Measurements from ENCODE around the gene HOXC10. TPM values are rescaled to one million over a fixed set of nuclear protein-coding genes. Genes with fewer than 3 reads are reported as not detected.

The HOXC10 gene
- total and polyA plus RNA-seq, 2 donors (not counting 3 experiments of a cell fraction or from before 2014, with no cell fraction given) = 0.18 TPM; not detected in 1

DNA sequence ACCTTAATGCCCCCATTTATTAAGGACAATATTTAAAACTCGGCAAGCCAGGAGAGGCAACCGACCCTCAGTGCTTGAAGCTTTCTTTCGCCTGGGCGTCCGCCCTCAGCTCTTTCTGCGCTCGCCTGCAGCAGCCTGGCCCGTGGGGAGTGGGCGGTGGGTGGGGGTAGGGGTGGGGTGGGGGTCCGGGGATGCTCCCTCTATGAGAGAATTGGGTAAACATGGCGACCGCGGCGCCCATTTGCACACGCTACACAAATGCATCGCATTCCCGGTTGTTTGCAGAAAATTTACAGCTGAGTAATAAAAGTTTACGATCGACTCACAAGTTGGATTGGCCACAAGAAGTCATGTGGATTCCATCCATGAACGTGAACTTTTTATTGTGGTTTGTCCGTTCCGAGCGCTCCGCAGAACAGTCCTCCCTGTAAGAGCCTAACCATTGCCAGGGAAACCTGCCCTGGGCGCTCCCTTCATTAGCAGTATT, 31.6 kb downstream of the HOXC10 start:
- no peaks in the 10 kb centered on the region for H3K36me3 ChIP-seq (ENCODE audit: control insufficient read depth in 2 of 2, extremely low read depth in 1 of 2, insufficient read depth in 2 of 2, low read length in 2 of 2)
- dilution Hi-C loops (cut with MboI; ENCODE audit: extremely low pct_ligation_motif_present, low sequenced_read_pairs) = no loop called here
- peaks cover 81 to 91% of the 10 kb centered on the region in 2 experiments for H3K27me3 ChIP-seq (ENCODE audit: control insufficient read depth in 2 of 2, insufficient read depth in 2 of 2, low read length in 2 of 2)
- FAIRE-seq = no peak
- H3K27ac ChIP-seq (ENCODE audit: insufficient read depth, low read depth, low read length) = no peak overlapping the region
- H3K4me1 ChIP-seq (ENCODE audit: control insufficient read depth, extremely low read depth, insufficient read depth, low read length) = peaks cover 3% of the 10 kb centered on the region
- H2AFZ ChIP-seq (ENCODE audit: low read depth, low read length) = no peak overlapping the region
- no peaks in the 10 kb centered on the region for H4K20me1 ChIP-seq (replicated peaks; ENCODE audit: control insufficient read depth, extremely low read depth, insufficient read depth, low read length)
- no peaks in the 10 kb centered on the region for H3K79me2 ChIP-seq (ENCODE audit: control insufficient read depth, insufficient read depth, low read length)
- TF ChIP-seq POLR2AphosphoS5 (IDR thresholded peaks at IDR 0.05; ENCODE audit: insufficient read depth, low read depth, low read length) (no peak), FOS (IDR thresholded peaks at IDR 0.05; ENCODE audit: borderline replicate concordance, insufficient read depth, low read length) (no peak), POLR2A (IDR thresholded peaks at IDR 0.05; ENCODE audit: low read depth, low read length) (no peak), JUN (IDR thresholded peaks at IDR 0.05; ENCODE audit: borderline replicate concordance, insufficient read depth, insufficient read length, low read depth) (no peak), MYC (IDR thresholded peaks at IDR 0.05; ENCODE audit: low read depth, low read length) (no peak), GATA2 (IDR thresholded peaks at IDR 0.05; ENCODE audit: insufficient read depth, insufficient read length, low read depth, low read length) (no peak), EZH2 (IDR thresholded peaks at IDR 0.05; ENCODE audit: borderline replicate concordance, low read depth, low read length, severe bottlenecking) (no peak)
- TF ChIP-seq, protein P1, sequence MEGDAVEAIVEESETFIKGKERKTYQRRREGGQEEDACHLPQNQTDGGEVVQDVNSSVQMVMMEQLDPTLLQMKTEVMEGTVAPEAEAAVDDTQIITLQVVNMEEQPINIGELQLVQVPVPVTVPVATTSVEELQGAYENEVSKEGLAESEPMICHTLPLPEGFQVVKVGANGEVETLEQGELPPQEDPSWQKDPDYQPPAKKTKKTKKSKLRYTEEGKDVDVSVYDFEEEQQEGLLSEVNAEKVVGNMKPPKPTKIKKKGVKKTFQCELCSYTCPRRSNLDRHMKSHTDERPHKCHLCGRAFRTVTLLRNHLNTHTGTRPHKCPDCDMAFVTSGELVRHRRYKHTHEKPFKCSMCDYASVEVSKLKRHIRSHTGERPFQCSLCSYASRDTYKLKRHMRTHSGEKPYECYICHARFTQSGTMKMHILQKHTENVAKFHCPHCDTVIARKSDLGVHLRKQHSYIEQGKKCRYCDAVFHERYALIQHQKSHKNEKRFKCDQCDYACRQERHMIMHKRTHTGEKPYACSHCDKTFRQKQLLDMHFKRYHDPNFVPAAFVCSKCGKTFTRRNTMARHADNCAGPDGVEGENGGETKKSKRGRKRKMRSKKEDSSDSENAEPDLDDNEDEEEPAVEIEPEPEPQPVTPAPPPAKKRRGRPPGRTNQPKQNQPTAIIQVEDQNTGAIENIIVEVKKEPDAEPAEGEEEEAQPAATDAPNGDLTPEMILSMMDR (IDR thresholded peaks at IDR 0.05; ENCODE audit: extremely low read depth in 1 of 2, insufficient read depth in 1 of 2, low read depth in 1 of 2, low read length in 2 of 2) = no peak
- TF ChIP-seq, protein P2, sequence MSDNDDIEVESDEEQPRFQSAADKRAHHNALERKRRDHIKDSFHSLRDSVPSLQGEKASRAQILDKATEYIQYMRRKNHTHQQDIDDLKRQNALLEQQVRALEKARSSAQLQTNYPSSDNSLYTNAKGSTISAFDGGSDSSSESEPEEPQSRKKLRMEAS (IDR thresholded peaks at IDR 0.05; ENCODE audit: insufficient read depth, insufficient read length) = no peak
- no peaks in the 10 kb centered on the region for H3K9me1 ChIP-seq (replicated peaks; ENCODE audit: control insufficient read depth, extremely low read depth, insufficient read depth, low read length)
- H3K9me3 ChIP-seq (replicated peaks; ENCODE audit: control insufficient read depth, insufficient read depth, low read length) = no peaks in the 10 kb centered on the region
- no peak overlapping the region for H3K9ac ChIP-seq (replicated peaks; ENCODE audit: extremely low read depth, insufficient read depth, low read length)
- CTCF ChIA-PET = interaction anchor here (0.6 to 17.0 kb wide), 6 partner anchors 10 to 191 kb away, joined by 5 to 616 read pairs (median 8); partner anchors contain the start of genes HOXC10, HOXC5 and SMUG1
- no TSS peak for BruUV-seq (replicated peaks)
- no peak overlapping the region for H3K4me2 ChIP-seq (ENCODE audit: insufficient read depth, low read length)
- intact Hi-C loops (cut with micrococcal nuclease) = no loop called here
- POLR2A ChIA-PET = no interaction called here
- DNase-seq (ENCODE audit: low read depth, low spot score) = no peak
- no peak overlapping the region for H3K4me3 ChIP-seq (replicated peaks in 1 of 3; ENCODE audit: insufficient read depth in 1 of 3, low read depth in 1 of 3, low read length in 3 of 3)

All from endothelial cell of umbilical vein (primary cell).